Tibial artery (tissue), 4 donors: ENCODE data around the gene JADE2.

Source experiments
- DNase-seq, 2 donors: peaks; one replicate each; pipeline ENCODE4 v3.0.0-alpha.2; 2019
- H3K27ac ChIP-seq, 2 donors: fragments of 200-600 bp; sonication (generic) in 1 of 2; 1 replicate in 1 of 2; 2 replicates in 1 of 2; pipeline ENCODE4 v1.5.1; 2018 to 2019; ENCODE audit warnings: mild to moderate bottlenecking in 1 of 2
- H3K27me3 ChIP-seq, 2 donors: fragments of 200-600 bp; sonication (generic) in 1 of 2; one replicate each; pipeline versions ENCODE4 v1.5.1 to v1.6.0; 2016 to 2019
- H3K36me3 ChIP-seq, 3 donors: fragments of 200-600 bp; sonication (generic) in 2 of 3; one replicate each; pipeline ENCODE4 v1.5.1; 2016 to 2019; ENCODE audit warnings: mild to moderate bottlenecking in 2 of 3
- H3K4me1 ChIP-seq, 4 donors: fragments of 200-600 bp; sonication (generic) in 2 of 4; 1 replicate in 3 of 4; 2 replicates in 1 of 4; pipeline ENCODE4 v1.5.1; 2016 to 2019
- H3K4me3 ChIP-seq, 2 donors: fragments of 200-600 bp; sonication (generic) in 1 of 2; 1 replicate in 1 of 2; 2 replicates in 1 of 2; pipeline ENCODE4 v1.5.1; 2018 to 2019; ENCODE audit warnings: mild to moderate bottlenecking in 2 of 2
- H3K9me3 ChIP-seq, 3 donors: fragments of 200-600 bp; sonication (generic) in 1 of 3; one replicate each; pipeline ENCODE4 v1.5.1; 2016 to 2019
- intact Hi-C: fragments of 100-400 bp; cut with DNase I; formaldehyde crosslinking; loops from one replicate; pipeline ENCODE4 v1.15.0; 2023; ENCODE audit warnings: low total_unique reads
- TF ChIP-seq, protein P1 (sequence below), 2 experiments: fragments of 200-600 bp in 1 of 2; fragments of 450-650 bp in 1 of 2; IDR thresholded peaks; one replicate each; pipeline ENCODE4 v1.5.1; 2017 to 2019; ENCODE audit warnings: antibody characterized with exemption in 2 of 2, mild to moderate bottlenecking in 1 of 2, moderate library complexity in 1 of 2

The JADE2 gene

DNA sequence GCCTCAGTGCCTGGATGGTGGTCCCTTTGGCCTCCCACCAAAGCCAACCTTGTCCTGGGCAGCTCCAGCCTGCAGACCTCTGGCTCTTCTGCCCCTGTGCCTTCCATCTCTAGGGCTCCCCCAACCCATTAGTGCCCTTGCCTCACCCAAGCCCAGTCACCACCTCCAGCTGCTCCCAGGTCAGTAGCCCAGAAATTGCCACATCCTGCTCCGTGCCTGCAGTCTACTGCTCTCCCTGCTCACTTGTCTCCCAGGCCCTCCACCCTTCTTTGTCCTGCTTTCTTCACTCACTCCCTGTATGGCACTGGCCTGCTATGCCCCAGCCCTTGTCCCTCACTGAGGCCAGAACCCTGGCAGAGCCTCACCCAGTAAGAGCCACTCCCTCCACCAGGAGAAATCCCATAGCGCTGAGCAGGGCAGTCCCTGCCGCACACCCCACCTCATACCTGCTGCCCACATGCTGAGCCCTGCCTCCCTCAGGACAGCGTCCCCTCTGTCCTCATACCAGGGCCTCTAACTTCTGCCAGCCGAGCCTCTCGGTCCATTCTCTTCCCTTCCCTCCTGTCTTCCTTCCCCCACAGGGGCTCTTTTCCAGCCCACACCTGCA is 44.4 kb downstream of the JADE2 start:
- no peak overlapping the region for H3K4me3 ChIP-seq
- H3K9me3 ChIP-seq = no peaks in the 10 kb centered on the region
- TF ChIP-seq, protein P1, sequence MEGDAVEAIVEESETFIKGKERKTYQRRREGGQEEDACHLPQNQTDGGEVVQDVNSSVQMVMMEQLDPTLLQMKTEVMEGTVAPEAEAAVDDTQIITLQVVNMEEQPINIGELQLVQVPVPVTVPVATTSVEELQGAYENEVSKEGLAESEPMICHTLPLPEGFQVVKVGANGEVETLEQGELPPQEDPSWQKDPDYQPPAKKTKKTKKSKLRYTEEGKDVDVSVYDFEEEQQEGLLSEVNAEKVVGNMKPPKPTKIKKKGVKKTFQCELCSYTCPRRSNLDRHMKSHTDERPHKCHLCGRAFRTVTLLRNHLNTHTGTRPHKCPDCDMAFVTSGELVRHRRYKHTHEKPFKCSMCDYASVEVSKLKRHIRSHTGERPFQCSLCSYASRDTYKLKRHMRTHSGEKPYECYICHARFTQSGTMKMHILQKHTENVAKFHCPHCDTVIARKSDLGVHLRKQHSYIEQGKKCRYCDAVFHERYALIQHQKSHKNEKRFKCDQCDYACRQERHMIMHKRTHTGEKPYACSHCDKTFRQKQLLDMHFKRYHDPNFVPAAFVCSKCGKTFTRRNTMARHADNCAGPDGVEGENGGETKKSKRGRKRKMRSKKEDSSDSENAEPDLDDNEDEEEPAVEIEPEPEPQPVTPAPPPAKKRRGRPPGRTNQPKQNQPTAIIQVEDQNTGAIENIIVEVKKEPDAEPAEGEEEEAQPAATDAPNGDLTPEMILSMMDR (IDR thresholded peaks at IDR 0.05) = no peak
- no peak for DNase-seq
- peaks cover 4 to 42% (median 36%) of the 10 kb centered on the region in 4 donors for H3K4me1 ChIP-seq
- peak overlapping the region; percentile 69 to 70 for H3K27ac ChIP-seq
- intact Hi-C loops = no loop called here
- peaks cover 49 to 100% (median 73%) of the 10 kb centered on the region in 3 donors for H3K36me3 ChIP-seq
- H3K27me3 ChIP-seq = no peaks in the 10 kb centered on the region

DNA sequence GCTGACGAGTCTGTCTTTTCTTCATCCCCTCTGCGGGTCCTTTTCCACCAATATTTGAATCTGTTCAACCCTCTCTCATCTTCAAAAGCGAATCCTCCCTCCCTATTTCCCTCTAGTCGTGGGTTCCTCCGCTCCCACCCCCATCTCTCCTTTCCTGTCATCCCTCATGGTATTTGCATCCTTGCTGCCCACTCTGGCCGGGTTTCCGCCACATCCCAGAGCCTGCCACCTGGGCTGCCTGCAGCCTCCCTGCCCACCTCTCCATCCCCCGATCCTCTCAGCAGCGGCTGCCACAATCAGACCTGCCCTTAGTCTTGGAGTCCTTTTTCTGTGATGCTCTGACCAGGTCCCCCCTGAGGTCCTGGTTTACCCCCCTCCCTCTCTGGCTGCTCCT is 44.9 kb downstream of the JADE2 start:
- intact Hi-C loops = no loop called here
- H3K27ac ChIP-seq = peak overlapping the region; percentile 69 to 70
- no peak overlapping the region for H3K4me3 ChIP-seq
- no peak for DNase-seq
- peaks cover 49 to 100% (median 73%) of the 10 kb centered on the region in 3 donors for H3K36me3 ChIP-seq
- H3K27me3 ChIP-seq = no peaks in the 10 kb centered on the region
- peaks cover 4 to 42% (median 36%) of the 10 kb centered on the region in 4 donors for H3K4me1 ChIP-seq
- TF ChIP-seq, protein P1 (IDR thresholded peaks at IDR 0.05) = no peak
- H3K9me3 ChIP-seq = no peaks in the 10 kb centered on the region

DNA sequence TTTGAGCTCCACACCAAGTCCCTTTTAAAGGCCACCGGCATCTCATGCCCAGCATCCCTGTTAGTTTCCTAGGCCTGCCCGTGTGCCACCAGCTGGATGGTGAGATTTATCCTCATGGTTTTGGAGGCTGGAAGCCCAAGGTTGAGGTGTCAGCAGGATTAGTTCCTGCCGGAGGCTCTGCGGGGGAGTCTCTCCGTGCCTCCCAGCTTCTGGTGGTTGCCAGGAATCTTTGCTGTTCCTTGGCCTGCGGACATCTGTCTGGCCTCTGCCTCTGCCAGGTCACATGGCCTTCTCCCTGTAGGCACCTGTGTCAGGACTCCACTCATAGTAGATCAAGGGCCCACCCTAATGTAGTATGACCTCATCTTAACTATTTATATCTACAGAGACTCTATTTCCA is 45.4 kb downstream of the JADE2 start:
- H3K36me3 ChIP-seq = peaks cover 50 to 100% (median 73%) of the 10 kb centered on the region in 3 donors
- H3K27me3 ChIP-seq = no peaks in the 10 kb centered on the region
- DNase-seq = no peak
- intact Hi-C loops = no loop called here
- H3K4me3 ChIP-seq = no peak overlapping the region
- H3K27ac ChIP-seq = peak overlapping the region; percentile 2 to 69
- no peaks in the 10 kb centered on the region for H3K9me3 ChIP-seq
- TF ChIP-seq, protein P1 (IDR thresholded peaks at IDR 0.05) = no peak
- peaks cover 4 to 42% (median 36%) of the 10 kb centered on the region in 4 donors for H3K4me1 ChIP-seq

DNA sequence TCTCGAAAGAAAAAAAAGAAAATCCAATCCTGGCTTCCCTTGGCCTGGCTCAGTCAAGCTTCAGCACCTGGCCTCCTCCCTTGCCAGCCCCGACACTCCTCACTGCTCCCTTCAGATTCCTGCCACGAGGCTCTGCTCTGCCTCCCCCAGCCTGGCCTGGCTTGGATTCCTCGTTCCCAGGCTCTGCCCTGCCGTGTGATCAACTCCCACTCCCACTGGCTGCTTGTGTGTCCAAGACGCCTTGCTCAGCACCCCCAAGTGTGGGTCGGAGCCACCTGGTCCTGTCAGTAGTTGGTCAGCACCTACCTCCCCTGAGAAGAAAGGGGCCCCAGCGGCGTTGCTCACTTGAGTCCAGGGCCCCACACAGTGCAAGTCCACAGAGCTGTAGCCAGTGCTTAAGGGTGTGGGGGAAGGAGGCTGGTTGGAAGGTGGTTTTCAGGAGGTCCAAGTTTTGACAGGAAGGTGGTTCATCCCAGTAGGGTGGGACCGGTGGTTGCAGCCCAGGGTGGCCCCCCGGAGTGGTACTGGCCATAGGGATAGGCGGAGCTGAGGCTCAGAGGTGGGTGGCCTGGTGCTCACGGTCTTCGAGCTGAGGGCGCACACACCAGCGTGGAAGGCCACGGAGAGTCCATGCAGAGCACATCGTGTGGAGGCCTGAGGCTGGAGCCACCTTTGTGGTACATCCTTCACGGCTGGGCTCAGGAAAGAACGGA is 46.4 kb downstream of the JADE2 start:
- TF ChIP-seq, protein P1 (IDR thresholded peaks at IDR 0.05) = no peak
- peaks cover 4 to 45% (median 36%) of the 10 kb centered on the region in 4 donors for H3K4me1 ChIP-seq
- H3K27me3 ChIP-seq = no peaks in the 10 kb centered on the region
- no peak overlapping the region for H3K4me3 ChIP-seq
- no peaks in the 10 kb centered on the region for H3K9me3 ChIP-seq
- no peak for DNase-seq
- intact Hi-C loops = no loop called here
- peaks cover 41 to 100% (median 73%) of the 10 kb centered on the region in 3 donors for H3K36me3 ChIP-seq
- no peak overlapping the region for H3K27ac ChIP-seq

DNA sequence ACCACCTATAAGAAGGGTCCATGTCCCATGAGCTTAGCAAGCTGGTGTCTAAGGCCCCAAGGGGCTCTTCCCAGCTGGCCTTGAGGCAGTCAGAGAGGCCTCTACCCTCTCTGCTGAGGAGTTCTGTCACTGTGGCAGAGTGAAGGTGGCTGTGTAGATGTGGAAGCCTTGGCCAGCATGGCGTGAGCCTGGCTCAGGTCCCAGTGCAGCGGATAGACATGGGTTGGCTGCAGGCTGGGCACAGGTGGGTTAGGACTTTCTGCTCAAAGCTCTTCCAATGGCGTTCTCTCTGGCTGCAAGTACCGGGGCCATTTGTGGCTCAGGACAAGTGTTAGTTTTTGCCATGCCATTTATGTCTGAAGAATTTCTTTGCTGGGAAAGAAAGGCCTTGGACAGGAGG is 47.3 kb downstream of the JADE2 start:
- Histone ChIP-seq H3K27me3 (no peaks in the 10 kb centered on the region), H3K4me3 (no peak overlapping the region), H3K4me1 (peaks cover 4 to 49% (median 39%) of the 10 kb centered on the region in 4 donors), H3K27ac (no peak overlapping the region), H3K36me3 (peaks cover 40 to 100% (median 70%) of the 10 kb centered on the region in 3 donors), H3K9me3 (no peaks in the 10 kb centered on the region)
- no peak for DNase-seq
- TF ChIP-seq, protein P1 (IDR thresholded peaks at IDR 0.05) = no peak
- intact Hi-C loops = no loop called here
